IMR-90 (cell line): Measurements from ENCODE around the gene FMNL3.

Source experiments
- BHLHE40 ChIP-seq: fragments of 150-350 bp; IDR thresholded peaks from 2 replicates; pipeline ENCODE4 v1.6.1; 2016; ENCODE audit warnings: mild to moderate bottlenecking, low read depth, low read length
- FOS ChIP-seq: fragments of 150-350 bp; IDR thresholded peaks from 2 replicates; pipeline ENCODE4 v1.6.1; 2016; ENCODE audit warnings: low read depth, low read length
- MAFK ChIP-seq: IDR thresholded peaks from 2 replicates; pipeline ENCODE4 v1.6.1; 2012; ENCODE audit warnings: low read depth, low read length, improper control_type of control experiment
- MXI1 ChIP-seq: IDR thresholded peaks from 2 replicates; pipeline ENCODE4 v1.6.1; 2012; ENCODE audit warnings: low read depth, mild to moderate bottlenecking, low read length, moderate library complexity, borderline replicate concordance
- POLR2A ChIP-seq: IDR thresholded peaks from 2 replicates; pipeline ENCODE4 v1.6.1; 2012; ENCODE audit warnings: mild to moderate bottlenecking, low read depth, low read length
- TF ChIP-seq, protein P1 (sequence below): fragments of 150-350 bp; IDR thresholded peaks from 2 replicates; pipeline ENCODE4 v1.6.1; 2017; ENCODE audit warnings: mild to moderate bottlenecking, antibody characterized with exemption, low read length, low read depth
- TF ChIP-seq, protein P2 (sequence below): conservative IDR thresholded peaks from 2 replicates; pipeline ENCODE4 v1.5.1; 2012; ENCODE audit warnings: mild to moderate bottlenecking, low read depth, low read length, improper control_type of control experiment
- TF ChIP-seq, protein P3 (sequence below): fragments of 150-350 bp; IDR thresholded peaks from 2 replicates; pipeline ENCODE4 v1.6.1; 2016; ENCODE audit warnings: low read depth, mild to moderate bottlenecking, low read length, moderate library complexity, borderline replicate concordance

DNA sequence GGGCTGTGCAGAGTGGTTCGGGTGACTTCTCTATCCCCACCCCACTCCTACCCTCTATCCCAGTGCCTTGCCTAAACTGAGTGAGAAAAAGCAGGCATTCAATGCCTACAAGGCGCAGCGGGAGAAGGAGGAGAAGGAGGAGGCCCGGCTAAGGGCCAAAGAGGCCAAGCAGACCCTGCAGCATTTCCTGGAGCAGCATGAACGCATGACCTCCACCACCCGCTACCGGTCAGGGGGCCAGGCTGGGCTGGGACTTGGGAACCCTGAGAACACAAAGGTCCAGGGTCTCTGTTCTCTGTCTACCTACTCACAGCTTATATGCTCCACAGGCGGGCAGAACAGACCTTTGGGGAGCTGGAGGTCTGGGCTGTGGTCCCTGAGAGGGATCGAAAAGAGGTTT, 72.2 kb downstream of the FMNL3 start:
- TF ChIP-seq, protein P1, sequence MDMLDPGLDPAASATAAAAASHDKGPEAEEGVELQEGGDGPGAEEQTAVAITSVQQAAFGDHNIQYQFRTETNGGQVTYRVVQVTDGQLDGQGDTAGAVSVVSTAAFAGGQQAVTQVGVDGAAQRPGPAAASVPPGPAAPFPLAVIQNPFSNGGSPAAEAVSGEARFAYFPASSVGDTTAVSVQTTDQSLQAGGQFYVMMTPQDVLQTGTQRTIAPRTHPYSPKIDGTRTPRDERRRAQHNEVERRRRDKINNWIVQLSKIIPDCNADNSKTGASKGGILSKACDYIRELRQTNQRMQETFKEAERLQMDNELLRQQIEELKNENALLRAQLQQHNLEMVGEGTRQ, result no peak
- TF ChIP-seq FOS (no peak), BHLHE40 (no peak), POLR2A (no peak), MAFK (no peak), MXI1 (no peak)
- TF ChIP-seq, protein P2, sequence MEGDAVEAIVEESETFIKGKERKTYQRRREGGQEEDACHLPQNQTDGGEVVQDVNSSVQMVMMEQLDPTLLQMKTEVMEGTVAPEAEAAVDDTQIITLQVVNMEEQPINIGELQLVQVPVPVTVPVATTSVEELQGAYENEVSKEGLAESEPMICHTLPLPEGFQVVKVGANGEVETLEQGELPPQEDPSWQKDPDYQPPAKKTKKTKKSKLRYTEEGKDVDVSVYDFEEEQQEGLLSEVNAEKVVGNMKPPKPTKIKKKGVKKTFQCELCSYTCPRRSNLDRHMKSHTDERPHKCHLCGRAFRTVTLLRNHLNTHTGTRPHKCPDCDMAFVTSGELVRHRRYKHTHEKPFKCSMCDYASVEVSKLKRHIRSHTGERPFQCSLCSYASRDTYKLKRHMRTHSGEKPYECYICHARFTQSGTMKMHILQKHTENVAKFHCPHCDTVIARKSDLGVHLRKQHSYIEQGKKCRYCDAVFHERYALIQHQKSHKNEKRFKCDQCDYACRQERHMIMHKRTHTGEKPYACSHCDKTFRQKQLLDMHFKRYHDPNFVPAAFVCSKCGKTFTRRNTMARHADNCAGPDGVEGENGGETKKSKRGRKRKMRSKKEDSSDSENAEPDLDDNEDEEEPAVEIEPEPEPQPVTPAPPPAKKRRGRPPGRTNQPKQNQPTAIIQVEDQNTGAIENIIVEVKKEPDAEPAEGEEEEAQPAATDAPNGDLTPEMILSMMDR, result no peak
- TF ChIP-seq, protein P3, sequence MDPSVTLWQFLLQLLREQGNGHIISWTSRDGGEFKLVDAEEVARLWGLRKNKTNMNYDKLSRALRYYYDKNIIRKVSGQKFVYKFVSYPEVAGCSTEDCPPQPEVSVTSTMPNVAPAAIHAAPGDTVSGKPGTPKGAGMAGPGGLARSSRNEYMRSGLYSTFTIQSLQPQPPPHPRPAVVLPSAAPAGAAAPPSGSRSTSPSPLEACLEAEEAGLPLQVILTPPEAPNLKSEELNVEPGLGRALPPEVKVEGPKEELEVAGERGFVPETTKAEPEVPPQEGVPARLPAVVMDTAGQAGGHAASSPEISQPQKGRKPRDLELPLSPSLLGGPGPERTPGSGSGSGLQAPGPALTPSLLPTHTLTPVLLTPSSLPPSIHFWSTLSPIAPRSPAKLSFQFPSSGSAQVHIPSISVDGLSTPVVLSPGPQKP, result no peak
